GM21447 (cell line): ENCODE results near the gene NOD1.
"Not testable (repeated sequence)": the region's sequence is repeated elsewhere in the genome, so short reads cannot be mapped to it uniquely, and the experiment has no call there.

Source experiments
- ATAC-seq: cut with Tn5 transposase; IDR thresholded peaks from one replicate; pipeline ENCODE4 v1.9.1; 2021; ENCODE audit not compliant: unreplicated experiment

The NOD1 gene

GRCh38 chr7:30423788-30424505, 54.6 kb downstream of the NOD1 start:
- no peak for ATAC-seq

DNA sequence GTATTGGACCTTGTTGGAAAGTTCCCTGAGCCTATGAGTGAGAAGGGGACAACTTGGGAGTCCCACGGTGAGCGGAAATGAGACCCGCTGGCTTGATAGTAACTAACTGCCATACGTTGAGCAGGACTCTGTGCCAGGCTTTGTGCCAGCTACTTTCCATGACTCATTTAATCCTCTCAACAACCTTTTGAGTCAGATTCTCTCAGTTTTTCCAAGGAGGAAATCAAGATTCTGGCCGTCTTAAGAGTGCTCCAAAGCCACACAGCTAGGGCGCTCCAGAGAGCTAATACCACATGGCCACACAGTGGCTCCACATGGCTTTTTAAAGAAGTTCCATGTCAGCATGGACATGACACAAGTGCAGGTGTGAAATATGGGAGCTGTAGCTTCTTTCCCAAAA, 55.7 kb downstream of the NOD1 start:
- no peak for ATAC-seq

- ATAC-seq = no peak
Observed at GRCh38 chr7:30421647-30422196, 56.9 kb downstream of the NOD1 start.

- ATAC-seq = no peak
Observed at GRCh38 chr7:30420662-30421061, 57.9 kb downstream of the NOD1 start.

GRCh38 chr7:30420080-30420479, 58.5 kb downstream of the NOD1 start:
- ATAC-seq = not testable (repeated sequence)

DNA sequence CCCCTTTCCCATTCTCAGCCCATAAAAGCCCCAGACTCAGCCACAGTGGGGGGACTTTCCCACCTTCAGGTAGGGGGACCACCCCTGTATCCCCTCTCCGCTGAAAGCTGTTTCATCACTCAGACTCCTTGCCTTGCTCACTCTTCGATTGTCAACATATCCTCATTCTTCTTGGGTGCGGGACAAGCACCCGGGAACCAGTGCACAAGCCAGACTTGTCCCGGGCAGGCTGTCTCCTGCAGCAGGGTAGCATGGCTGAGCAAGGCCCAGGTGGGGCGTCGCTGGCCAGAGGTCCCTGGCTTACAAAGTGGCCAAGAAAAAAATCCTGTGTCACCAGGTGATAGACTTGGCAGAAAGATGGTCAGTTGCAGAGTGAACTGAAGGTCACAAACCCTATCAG, 64.7 kb downstream of the NOD1 start:
- ATAC-seq = no peak

DNA sequence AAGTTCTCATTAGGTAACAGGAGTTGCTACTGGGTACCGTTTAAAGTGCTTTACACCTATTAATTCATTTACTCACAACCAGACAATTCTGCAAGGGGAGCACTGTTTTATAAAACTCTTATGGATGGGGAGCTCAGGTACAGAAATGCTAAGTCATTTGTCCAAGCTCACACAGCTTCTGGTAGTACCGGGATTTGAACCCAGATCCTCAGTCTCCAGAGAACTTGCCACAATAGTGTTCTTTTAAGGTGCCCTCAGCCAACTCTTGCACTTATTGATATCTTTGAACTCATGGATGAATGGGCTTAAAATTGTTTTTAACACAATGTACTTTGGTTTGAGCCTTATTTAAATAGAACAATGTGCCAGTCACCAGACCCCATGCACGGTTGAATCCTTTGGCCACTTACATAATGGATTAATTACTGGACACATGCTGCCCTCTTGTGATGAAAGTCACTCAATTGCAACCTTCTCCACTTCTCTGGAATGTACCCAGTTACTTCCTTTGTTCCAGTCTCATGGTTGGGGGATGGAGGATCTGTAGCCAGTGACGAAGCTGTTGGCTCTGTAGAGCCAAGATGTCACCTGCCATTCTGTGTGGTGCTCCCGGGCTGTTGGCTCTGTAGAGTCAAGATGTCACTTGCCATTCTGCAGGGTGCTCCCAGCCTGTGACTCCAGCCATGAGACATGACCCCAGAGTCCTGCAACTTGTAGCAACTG, 65.6 kb downstream of the NOD1 start:
- no peak for ATAC-seq

GRCh38 chr7:30411897-30412296, 66.7 kb downstream of the NOD1 start:
- no peak for ATAC-seq

DNA sequence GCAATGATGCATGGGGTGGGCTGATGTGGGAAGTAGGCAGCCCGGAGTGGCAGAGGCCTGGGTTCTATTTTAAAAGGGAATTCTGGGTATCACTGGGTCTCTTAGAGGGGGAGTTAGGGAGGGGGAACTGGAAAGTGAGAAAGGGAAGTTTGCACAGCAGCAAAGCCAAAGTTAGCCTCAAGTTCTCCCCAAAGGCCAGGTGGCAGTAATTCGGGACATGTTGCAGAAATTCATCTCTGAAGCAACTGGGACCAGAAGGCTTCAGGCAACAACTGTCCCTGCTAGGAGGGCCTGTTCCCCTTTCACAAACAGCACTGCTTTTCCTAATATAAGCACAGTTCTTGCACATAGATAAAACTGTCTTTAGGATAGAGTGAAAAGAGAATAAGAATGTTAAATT, 67.4 kb downstream of the NOD1 start:
- ATAC-seq = no peak

GRCh38 chr7:30406664-30407425, 71.7 kb downstream of the NOD1 start:
- ATAC-seq = no peak

DNA sequence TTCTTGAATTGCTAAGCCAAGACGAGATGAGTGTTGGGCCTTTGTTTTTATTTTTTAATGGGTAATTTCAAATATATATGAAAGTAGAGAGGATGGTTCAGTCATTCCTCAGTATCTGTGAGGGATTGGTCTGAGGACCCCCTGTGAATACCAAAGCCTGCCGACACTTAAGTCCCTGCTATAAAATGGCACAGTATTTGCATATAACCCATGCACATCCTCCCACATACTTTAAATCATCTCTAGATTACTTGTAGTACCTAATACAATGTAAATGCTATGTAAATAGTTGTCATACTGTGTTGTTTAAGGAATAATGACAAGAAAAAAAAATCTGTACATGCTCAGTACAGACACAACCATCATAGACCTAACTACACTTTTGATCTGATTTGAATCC, 73.4 kb downstream of the NOD1 start:
- no peak for ATAC-seq

DNA sequence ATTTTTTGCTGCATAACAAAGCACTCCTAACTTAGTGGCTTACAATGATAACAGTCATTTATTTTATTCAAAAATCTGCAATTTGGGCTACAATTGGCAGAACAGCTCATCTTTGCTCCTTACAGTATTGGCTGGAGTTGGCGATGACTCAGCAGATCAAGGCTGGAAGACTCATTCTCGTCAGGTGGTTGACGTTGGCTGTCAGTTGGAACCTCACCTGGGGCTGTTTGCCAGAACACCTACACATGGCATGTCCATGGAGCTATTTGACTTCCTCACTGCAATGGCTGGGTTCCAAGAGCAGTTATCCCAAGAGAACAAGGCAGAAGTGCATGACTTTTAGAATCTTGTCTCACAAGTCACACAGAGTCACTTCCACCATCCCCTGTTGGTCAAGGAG, 75.1 kb downstream of the NOD1 start:
- ATAC-seq = no peak

- ATAC-seq = no peak
Observed at GRCh38 chr7:30396389-30396788, 82.2 kb downstream of the NOD1 start.

DNA sequence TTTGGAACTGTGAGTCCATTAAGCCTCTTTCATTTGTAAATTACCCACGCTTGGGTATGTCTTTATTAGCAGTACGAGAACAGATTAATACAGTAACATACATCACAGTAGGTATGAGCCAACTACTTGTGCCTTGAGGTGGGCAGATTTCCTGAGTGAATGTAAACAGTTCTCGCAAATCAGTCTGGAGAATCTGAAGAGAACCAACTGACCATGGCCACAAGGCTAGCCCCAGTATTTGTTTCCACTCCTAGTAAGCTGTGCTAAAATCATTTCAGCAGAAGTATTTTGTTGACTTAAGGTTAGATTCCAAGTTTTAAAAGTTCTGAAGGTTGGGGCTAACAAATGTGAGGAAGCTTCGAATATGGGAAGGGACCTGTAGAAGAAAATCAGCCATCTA, 82.9 kb downstream of the NOD1 start:
- no peak for ATAC-seq

DNA sequence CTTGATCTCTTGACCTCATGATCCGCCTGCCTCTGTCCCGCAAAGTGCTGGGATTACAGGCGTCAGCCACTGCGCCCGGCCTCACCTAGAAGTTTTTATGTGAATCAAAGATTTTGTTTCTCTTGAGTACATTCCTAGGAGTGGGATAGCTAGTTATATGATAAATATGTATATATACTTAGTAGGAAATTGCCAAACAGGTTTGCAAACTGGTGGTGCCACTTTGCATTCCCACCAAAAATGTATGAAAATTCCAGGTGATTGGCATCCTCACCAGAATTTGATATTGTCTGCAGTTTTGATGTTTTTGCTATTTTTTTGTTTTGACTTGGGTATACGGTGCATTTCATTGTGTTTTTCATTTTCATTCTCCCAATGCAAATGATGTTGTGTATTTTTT, 86.8 kb downstream of the NOD1 start:
- ATAC-seq = no peak

GRCh38 chr7:30390736-30391636, 87.6 kb downstream of the NOD1 start:
- no peak for ATAC-seq

DNA sequence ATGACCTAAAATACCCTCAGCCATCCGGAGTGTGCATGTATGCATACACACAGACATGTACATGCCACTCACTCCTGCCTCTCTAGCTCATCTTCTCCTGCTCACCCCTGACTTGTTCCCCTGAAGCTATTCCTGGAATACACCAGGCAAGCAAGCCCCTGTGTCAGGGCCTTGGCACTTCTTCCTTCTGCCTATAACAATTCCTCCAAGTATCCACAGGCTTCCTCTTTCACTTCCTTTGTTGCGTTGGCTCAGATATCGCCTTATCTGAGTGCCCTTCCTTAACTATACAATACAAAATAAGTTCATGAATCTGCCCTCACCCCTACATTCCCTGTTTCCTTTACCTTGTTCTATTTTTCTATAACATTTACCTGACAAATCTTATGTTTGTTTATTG, 88.8 kb downstream of the NOD1 start:
- no peak for ATAC-seq

- ATAC-seq = no peak
Observed at GRCh38 chr7:30382607-30383006, 96.0 kb downstream of the NOD1 start.

- ATAC-seq = not testable (repeated sequence)
Observed at GRCh38 chr7:30380824-30381223, 97.8 kb downstream of the NOD1 start.

DNA sequence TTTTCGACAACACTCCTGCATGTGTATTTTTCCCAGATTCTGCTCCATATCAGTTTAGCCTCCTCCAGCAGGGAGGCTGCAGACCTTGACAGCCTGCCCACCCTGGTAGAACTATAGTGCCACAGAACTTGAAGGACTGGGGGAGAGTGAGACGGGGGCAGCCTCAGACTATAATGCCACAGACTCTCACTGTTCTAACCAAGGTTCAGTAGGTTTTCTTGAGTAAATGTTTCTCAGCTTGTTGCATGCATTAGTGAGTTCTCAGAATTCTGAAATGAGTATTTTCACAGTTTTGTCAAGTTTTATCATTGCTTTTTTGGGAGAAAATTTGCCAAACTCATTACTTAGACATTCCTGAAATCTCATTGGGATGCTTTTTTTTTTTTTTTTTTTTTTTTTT, 98.3 kb downstream of the NOD1 start:
- no peak for ATAC-seq

DNA sequence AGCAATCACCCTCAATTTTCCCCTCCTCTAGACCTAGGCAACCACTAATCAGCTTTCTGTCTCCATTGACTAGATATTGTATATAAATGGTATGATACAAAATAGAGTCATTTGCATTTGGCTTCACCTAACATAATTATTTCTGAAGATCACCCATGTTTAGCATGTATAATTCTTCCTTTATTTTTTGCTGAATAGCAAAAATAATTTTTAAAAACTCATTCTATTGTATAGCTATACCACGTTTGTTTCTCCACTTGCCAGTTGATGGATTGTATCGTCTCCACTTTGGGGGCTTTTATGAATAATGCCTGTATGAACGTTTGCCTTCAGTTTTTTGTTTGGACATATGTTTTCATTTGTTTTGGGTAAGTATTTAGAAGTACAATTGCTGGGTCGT, 98.8 kb downstream of the NOD1 start:
- ATAC-seq = no peak
